ENCODE results near the gene SREBF2.

- TF ChIP-seq CTCF (IDR thresholded peaks at IDR 0.05), result no peak
- no peak for TF ChIP-seq POLR2A (IDR thresholded peaks at IDR 0.05)
Measured at GRCh38 chr22:41920271-41920976, 87.5 kb downstream of the SREBF2 start.

Data from lower leg skin (tissue), 3 donors.